ENCODE measurements around the gene TNFRSF17.

DNA sequence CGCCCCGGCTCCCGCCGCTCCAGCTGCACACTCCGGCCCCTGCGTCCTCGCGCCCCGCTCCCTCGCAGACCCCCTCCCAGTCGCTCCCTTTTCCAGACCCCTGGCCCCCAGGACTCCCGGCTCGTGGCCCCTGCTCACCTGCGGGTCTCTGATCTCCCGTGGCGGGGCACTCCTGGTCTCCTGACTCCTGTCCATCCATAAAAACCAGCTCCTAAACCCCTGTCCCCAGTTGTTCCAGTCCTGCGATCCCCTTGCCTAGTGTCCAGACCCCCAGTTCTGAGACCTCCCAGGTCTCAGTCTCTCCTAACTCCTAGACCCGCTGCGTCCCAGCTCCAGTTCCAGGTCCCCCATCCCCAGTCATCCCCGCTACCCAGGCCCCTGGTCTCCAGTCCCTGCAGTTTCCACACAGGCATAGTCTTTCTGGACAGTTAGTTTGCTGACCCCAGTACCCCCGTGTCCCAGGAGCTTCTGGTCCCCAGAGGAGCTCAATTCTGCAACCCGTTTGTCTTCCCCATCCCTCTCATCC lies 11.9 kb downstream of the TNFRSF17 start:
- no peak for TF ChIP-seq EZH2 (optimal IDR thresholded peaks at IDR 0.05; ENCODE audit: low read depth, low read length)
- TF ChIP-seq CTCF (IDR thresholded peaks at IDR 0.05; ENCODE audit: low read length), result no peak

All from MM.1S (cell line).